Activated CD4-positive, alpha-beta memory T cell treated with anti-CD3 and anti-CD28 coated beads for 36 hours (primary cell): Measurements from ENCODE around the gene TIGD1. TPM values are rescaled to one million over a fixed set of nuclear protein-coding genes. Genes with fewer than 3 reads are reported as not detected.

Experiments
- CTCF ChIA-PET: fragments of 350-600 bp; sonication (Branson Sonifier 250); formaldehyde crosslinking; loops from one replicate; lab custom pipeline; 2021; ENCODE audit warnings: antibody characterized with exemption, inconsistent platforms; lab: Charles Lee
- POLR2A ChIA-PET: fragments of 350-600 bp; sonication (Branson Sonifier 250); formaldehyde crosslinking; loops from one replicate; lab custom pipeline; 2021; ENCODE audit warnings: antibody characterized with exemption; lab: Charles Lee
- DNase-seq: peaks from one replicate; pipeline ENCODE4 v3.0.0-alpha.2; 2020
- H3K27ac Mint-ChIP-seq: one replicate; pipeline ENCODE4 v1.8.0; 2021; ENCODE audit warnings: mixed read lengths
- H3K27me3 Mint-ChIP-seq: one replicate; pipeline ENCODE4 v1.8.0; 2021; ENCODE audit warnings: mixed read lengths
- H3K36me3 Mint-ChIP-seq: one replicate; pipeline ENCODE4 v1.8.0; 2021; ENCODE audit warnings: mixed read lengths
- H3K4me1 Mint-ChIP-seq: one replicate; pipeline ENCODE4 v1.8.0; 2021; ENCODE audit warnings: low read depth, mixed read lengths
- H3K4me3 Mint-ChIP-seq: one replicate; pipeline ENCODE4 v1.8.0; 2021; ENCODE audit warnings: mild to moderate bottlenecking, mixed read lengths
- H3K9me3 Mint-ChIP-seq: one replicate; pipeline ENCODE4 v1.8.0; 2021; ENCODE audit warnings: mixed read lengths
- intact Hi-C: fragments of 100-400 bp; cut with micrococcal nuclease; formaldehyde crosslinking; loops from one replicate; pipeline ENCODE4 v1.15.1; 2023
- total RNA-seq, 2 experiments: library from RNA; stranded (reverse); gene quantifications; one replicate each; pipeline ENCODE4 v1.2.3, GENCODE V29; 2021

TIGD1 gene
- total RNA-seq, 2 experiments from 2014 or later = 5.8 to 7.2 TPM

DNA sequence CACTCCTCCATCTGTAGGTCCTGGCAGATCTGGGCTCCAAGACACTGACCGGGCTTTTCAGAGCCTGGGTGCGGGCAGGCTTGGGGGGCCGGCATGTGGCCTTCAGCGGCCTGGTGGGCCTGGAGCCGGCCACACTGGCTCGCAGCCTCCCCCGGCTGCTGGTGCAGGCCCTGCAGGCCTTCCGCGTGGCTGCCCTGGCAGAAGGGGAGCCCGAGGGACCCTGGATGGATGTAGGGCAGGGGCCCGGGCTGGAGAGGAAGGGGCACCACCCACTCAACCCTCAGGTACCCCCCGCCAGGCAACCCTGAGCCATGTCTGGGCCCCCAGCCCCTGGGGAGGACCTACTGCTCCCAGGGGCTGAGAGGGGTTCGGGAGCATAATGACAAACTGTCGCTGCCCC lies 25.2 kb downstream of the TIGD1 start:
- no peaks in the 10 kb centered on the region for H3K9me3 Mint-ChIP-seq
- no peak for DNase-seq
- no peak overlapping the region for H3K4me3 Mint-ChIP-seq
- ChIA-PET CTCF (no interaction called here), POLR2A (no interaction called here)
- intact Hi-C loops = loop anchor here (10.0 kb wide), 1 partner anchor 620 kb away; no protein-coding TSS in a partner anchor
- H3K4me1 Mint-ChIP-seq = peaks cover 15% of the 10 kb centered on the region
- H3K36me3 Mint-ChIP-seq = no peaks in the 10 kb centered on the region
- H3K27ac Mint-ChIP-seq = no peak overlapping the region
- peaks cover 45% of the 10 kb centered on the region for H3K27me3 Mint-ChIP-seq

DNA sequence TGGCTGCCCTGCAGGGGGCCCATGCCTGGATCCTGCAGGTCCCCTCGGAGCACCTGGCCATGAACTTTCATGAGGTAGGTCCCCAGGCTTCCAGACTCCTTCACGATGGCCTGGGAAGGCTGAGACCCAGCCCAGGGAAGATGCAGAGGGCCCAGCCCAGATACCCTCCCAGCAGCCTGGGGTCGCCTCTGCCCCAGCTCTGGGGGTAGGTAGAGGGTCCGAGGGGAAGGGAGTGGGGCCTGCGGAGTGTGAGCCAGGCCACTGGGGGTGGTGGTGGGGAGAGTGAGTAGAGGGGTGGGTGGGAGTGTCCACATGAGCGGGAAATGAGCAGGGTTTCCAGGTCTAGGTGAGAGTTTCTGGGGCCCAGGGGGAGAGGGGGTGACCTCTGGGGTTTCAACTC lies 25.6 kb downstream of the TIGD1 start:
- no peak overlapping the region for H3K27ac Mint-ChIP-seq
- DNase-seq = no peak
- POLR2A ChIA-PET = no interaction called here
- H3K27me3 Mint-ChIP-seq = peaks cover 46% of the 10 kb centered on the region
- CTCF ChIA-PET = interaction anchor here (1.4 kb wide), 1 partner anchor 86 kb away, joined by 4 read pairs; no protein-coding TSS in a partner anchor
- intact Hi-C loops = loop anchor here (10.0 kb wide), 1 partner anchor 620 kb away; no protein-coding TSS in a partner anchor
- H3K4me1 Mint-ChIP-seq = peaks cover 15% of the 10 kb centered on the region
- no peaks in the 10 kb centered on the region for H3K36me3 Mint-ChIP-seq
- H3K9me3 Mint-ChIP-seq = no peaks in the 10 kb centered on the region
- no peak overlapping the region for H3K4me3 Mint-ChIP-seq

DNA sequence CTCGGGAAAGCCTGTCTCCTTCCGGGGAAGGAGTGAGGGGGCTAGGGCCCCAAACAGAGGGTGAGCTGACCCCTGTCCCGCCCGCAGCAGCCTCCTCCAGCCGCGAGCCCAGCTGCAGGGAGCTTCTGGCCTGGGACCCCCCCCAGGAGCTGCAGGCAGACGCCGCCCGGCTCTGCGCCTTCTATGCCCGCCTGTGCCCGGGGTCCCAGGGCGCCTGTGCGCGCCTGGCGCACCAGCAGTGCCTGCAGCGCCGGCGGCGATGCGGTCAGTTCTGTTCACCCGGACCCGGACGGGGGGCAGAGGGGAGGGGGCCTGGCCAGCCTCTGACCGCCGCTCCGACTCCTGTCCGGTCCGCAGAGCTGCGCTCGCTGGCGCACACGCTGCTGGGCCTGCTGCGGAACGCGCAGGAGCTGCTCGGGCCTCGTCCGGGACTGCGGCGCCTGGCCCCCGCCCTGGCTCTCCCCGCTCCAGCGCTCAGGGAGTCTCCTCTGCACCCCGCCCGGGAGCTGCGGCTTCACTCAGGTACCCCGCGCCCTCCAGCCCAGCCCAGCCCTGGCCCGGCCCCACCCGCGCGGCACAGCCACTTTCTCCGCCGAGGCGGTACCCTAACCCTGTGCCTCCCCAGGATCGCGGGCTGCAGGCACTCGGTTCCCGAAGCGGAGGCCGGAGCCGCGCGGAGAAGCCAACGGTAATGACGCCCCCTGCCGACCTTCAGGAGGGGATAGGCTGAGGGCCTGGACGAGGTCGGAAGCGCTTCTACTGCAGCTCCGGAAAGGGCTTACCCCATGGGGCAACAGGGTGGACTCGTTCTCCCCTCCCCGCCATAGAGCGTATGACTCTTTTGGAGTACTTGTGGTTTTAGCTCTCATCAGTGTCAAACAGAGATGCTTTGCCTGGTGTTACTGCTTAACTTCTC lies 26.4 kb downstream of the TIGD1 start:
- Mint-ChIP-seq H3K27me3 (peaks cover 50% of the 10 kb centered on the region), H3K4me1 (peaks cover 14% of the 10 kb centered on the region), H3K4me3 (no peak overlapping the region), H3K9me3 (no peaks in the 10 kb centered on the region), H3K27ac (no peak overlapping the region), H3K36me3 (no peaks in the 10 kb centered on the region)
- ChIA-PET CTCF (interaction anchor here (0.7 to 1.4 kb wide), 6 partner anchors 10 to 618 kb away, joined by 3 to 4 read pairs (median 4); no protein-coding TSS in a partner anchor), POLR2A (no interaction called here)
- peak; percentile 46 for DNase-seq
- intact Hi-C loops = loop anchor here (10.0 kb wide), 1 partner anchor 619 kb away; no protein-coding TSS in a partner anchor

DNA sequence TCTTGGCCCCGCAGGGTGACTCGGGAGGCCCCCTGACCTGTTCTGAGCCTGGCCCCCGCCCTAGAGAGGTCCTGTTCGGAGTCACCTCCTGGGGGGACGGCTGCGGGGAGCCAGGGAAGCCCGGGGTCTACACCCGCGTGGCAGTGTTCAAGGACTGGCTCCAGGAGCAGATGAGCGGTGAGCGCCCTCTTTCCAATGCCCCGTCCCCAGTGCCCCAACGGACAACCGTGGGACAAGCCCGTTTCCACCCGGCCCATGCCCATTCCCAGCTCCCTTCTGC lies 27.0 kb downstream of the TIGD1 start:
- intact Hi-C loops = loop anchor here (10.0 kb wide), 1 partner anchor 619 kb away; no protein-coding TSS in a partner anchor
- ChIA-PET POLR2A (no interaction called here), CTCF (interaction anchor here (0.8 to 1.4 kb wide), 6 partner anchors 8 to 157 kb away, joined by 3 to 4 read pairs (median 4); no protein-coding TSS in a partner anchor)
- Mint-ChIP-seq H3K27ac (no peak overlapping the region), H3K4me1 (peaks cover 10% of the 10 kb centered on the region), H3K27me3 (peaks cover 45% of the 10 kb centered on the region), H3K9me3 (no peaks in the 10 kb centered on the region), H3K4me3 (no peak overlapping the region), H3K36me3 (no peaks in the 10 kb centered on the region)
- DNase-seq = no peak

DNA sequence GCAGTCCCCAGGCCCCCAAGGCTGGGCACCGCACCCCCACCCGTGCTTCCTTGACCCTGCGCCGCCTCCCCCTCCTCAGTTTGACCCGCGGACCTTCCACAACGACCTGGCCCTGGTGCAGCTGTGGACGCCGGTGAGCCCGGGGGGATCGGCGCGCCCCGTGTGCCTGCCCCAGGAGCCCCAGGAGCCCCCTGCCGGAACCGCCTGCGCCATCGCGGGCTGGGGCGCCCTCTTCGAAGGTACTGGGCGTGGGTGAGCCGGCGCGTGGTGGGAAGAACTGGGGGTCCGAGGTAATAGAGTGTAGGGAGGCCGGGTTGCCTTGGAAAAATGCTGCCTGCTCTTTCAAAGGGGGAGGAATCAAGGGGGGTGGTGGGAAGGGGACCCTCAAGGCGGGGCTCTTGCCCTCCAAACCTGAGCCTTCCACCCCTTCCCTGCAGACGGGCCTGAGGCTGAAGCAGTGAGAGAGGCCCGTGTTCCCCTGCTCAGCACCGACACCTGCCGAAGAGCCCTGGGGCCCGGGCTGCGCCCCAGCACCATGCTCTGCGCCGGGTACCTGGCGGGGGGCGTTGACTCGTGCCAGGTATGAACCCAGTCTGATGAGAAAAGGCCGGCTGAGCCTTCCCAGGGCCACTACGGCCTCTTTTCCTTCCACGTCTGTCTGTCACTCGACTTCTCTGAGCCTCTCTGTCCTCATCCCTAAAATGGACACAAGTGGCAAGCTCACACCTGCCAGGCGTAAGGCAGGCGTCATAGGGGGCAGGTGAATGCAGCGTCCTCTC lies 27.5 kb downstream of the TIGD1 start:
- H3K36me3 Mint-ChIP-seq = no peaks in the 10 kb centered on the region
- no peak overlapping the region for H3K27ac Mint-ChIP-seq
- no peaks in the 10 kb centered on the region for H3K9me3 Mint-ChIP-seq
- intact Hi-C loops = loop anchor here (1.0 to 10.0 kb wide), 2 partner anchors 77 to 618 kb away; no protein-coding TSS in a partner anchor
- no peak for DNase-seq
- POLR2A ChIA-PET = no interaction called here
- H3K4me3 Mint-ChIP-seq = no peak overlapping the region
- peaks cover 41% of the 10 kb centered on the region for H3K27me3 Mint-ChIP-seq
- H3K4me1 Mint-ChIP-seq = peaks cover 10% of the 10 kb centered on the region
- CTCF ChIA-PET = interaction anchor here (0.7 to 2.6 kb wide), 11 partner anchors 8 to 187 kb away, joined by 3 to 19 read pairs (median 4); no protein-coding TSS in a partner anchor

DNA sequence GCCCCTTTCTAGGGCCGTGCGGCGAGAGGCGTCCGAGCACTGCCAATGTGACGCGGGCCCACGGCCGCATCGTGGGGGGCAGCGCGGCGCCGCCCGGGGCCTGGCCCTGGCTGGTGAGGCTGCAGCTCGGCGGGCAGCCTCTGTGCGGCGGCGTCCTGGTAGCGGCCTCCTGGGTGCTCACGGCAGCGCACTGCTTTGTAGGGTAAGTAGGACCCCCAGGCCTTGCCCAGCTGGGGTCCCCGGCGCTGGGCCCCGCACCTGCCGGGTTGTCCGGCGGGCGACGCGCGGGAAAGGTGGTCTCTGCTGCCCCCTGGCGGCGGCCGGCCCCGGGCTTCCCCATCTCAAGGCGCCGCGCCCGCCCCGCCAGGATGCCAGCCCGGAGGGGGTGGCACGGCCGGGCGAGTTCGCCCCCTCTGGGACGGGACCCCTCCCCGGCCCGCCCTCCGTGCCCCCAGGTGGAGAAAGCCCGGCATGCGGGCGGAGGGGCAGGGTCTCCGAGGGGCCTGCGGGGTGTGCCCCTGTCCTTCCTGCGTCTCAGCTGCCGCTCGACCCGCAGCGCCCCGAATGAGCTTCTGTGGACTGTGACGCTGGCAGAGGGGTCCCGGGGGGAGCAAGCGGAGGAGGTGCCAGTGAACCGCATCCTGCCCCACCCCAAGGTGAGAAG lies 28.3 kb downstream of the TIGD1 start:
- Mint-ChIP-seq H3K4me3 (no peak overlapping the region), H3K9me3 (no peaks in the 10 kb centered on the region), H3K27me3 (peaks cover 38% of the 10 kb centered on the region), H3K4me1 (peaks cover 10% of the 10 kb centered on the region), H3K27ac (no peak overlapping the region), H3K36me3 (no peaks in the 10 kb centered on the region)
- DNase-seq = peak; percentile 68
- POLR2A ChIA-PET = no interaction called here
- intact Hi-C loops = loop anchor here (1.0 to 10.0 kb wide), 2 partner anchors 76 to 617 kb away; no protein-coding TSS in a partner anchor
- CTCF ChIA-PET = interaction anchor here (0.7 to 2.6 kb wide), 10 partner anchors 9 to 186 kb away, joined by 3 to 19 read pairs (median 4); no protein-coding TSS in a partner anchor

DNA sequence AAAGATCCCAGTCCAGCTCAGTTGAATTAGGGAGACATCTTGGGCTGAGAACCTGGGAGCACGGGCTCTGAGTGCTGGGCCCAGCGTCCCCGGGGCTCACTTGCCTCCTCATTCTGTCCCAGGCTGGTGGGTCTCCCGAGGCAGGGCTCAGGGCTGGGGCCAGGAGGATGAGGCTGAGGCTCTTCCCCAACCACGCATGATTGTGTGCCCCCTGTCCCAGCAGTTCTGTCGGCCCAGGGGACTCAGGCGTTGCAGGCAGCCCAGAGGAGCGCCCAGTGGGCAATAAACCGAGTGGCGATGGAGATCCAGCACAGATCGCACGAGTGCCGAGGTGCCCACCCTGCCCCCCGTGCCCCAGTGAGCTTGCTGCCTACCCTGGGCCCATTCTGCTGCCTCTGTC lies 29.3 kb downstream of the TIGD1 start:
- intact Hi-C loops = loop anchor here (10.0 kb wide), 1 partner anchor 616 kb away; no protein-coding TSS in a partner anchor
- H3K9me3 Mint-ChIP-seq = no peaks in the 10 kb centered on the region
- peaks cover 30% of the 10 kb centered on the region for H3K27me3 Mint-ChIP-seq
- POLR2A ChIA-PET = no interaction called here
- CTCF ChIA-PET = interaction anchor here (0.7 to 2.6 kb wide), 5 partner anchors 10 to 76 kb away, joined by 3 to 19 read pairs (median 5); no protein-coding TSS in a partner anchor
- no peak for DNase-seq
- H3K36me3 Mint-ChIP-seq = no peaks in the 10 kb centered on the region
- H3K4me1 Mint-ChIP-seq = peaks cover 10% of the 10 kb centered on the region
- H3K4me3 Mint-ChIP-seq = no peak overlapping the region
- no peak overlapping the region for H3K27ac Mint-ChIP-seq

DNA sequence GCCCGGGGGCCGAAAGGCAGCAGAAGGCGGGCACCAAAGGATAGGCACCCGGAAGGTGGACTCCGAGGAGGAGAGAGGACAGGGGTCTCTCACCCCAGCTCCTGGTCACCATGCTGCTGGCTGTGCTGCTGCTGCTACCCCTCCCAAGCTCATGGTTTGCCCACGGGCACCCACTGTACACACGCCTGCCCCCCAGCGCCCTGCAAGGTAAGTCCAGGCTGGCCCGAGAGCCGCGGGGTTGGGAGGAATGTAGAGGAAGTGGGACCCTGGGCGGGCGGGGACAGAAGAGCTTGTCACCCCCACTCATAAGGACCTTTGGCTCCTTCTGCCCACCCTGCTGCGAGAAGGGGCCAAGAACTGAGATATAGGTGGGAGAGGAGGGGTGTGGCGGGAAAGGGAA lies 29.9 kb downstream of the TIGD1 start:
- CTCF ChIA-PET = interaction anchor here (0.7 to 2.6 kb wide), 5 partner anchors 11 to 76 kb away, joined by 3 to 19 read pairs (median 5); no protein-coding TSS in a partner anchor
- Mint-ChIP-seq H3K27ac (no peak overlapping the region), H3K4me3 (no peak overlapping the region), H3K9me3 (no peaks in the 10 kb centered on the region), H3K27me3 (peaks cover 30% of the 10 kb centered on the region), H3K4me1 (peaks cover 10% of the 10 kb centered on the region), H3K36me3 (no peaks in the 10 kb centered on the region)
- DNase-seq = no peak
- intact Hi-C loops = loop anchor here (10.0 kb wide), 1 partner anchor 616 kb away; no protein-coding TSS in a partner anchor
- POLR2A ChIA-PET = no interaction called here

GRCh38 chr2:232519581-232520438 lies 30.5 kb downstream of the TIGD1 start, which contains the start of gene PRSS56:
Gene PRSS56 (plus strand): TSS chr2:232520388. CDS start chr2:232520599, 211 bp downstream.
- Mint-ChIP-seq H3K4me1 (peaks cover 10% of the 10 kb centered on the region), H3K9me3 (no peaks in the 10 kb centered on the region), H3K4me3 (no peak within 1 kb of the TSS), H3K27ac (no peak within 1 kb of the TSS), H3K27me3 (peaks cover 29% of the 10 kb centered on the region), H3K36me3 (no peaks in the 10 kb centered on the region)
- intact Hi-C loops = loop anchor here (10.0 kb wide), 1 partner anchor 615 kb away; no protein-coding TSS in a partner anchor
- no peak for DNase-seq
- ChIA-PET POLR2A (no interaction called here), CTCF (interaction anchor here (1.8 kb wide), 2 partner anchors 12 to 75 kb away, joined by 5 to 6 read pairs; no protein-coding TSS in a partner anchor)

- Mint-ChIP-seq H3K9me3 (no peaks in the 10 kb centered on the region), H3K27ac (no peak overlapping the region), H3K36me3 (no peaks in the 10 kb centered on the region), H3K27me3 (peaks cover 22% of the 10 kb centered on the region), H3K4me3 (no peak overlapping the region), H3K4me1 (peaks cover 4% of the 10 kb centered on the region)
- ChIA-PET CTCF (no interaction called here), POLR2A (no interaction called here)
- no peak for DNase-seq
- intact Hi-C loops = no loop called here
These were observed 31.5 kb downstream of the TIGD1 start for GRCh38 chr2:232518844-232519243.
